ENCODE results near the gene SLC17A9.

Gene SLC17A9

DNA sequence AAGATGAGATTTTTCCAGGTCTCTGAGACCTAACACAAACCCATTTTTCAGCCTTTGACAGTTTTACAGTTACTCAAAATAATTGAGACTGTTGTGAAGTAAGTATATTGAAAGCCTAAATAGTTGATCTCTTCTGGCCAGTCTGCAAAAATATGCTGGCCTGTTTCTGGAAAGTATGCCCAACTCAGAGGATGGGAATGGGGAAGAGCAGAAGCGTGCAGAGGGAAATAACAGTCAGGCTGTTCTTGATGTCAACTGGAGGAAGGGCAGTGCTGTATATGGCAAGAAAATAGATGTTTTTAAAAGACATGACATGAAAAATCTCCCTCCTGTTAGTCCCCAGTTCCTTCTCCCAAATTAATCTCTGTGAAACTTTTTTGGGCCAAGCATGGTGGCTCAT lies 10.7 kb upstream of the SLC17A9 start:
- Histone ChIP-seq H3K4me1 (ENCODE audit: control insufficient read depth, insufficient read depth, low read length, unreplicated experiment) (peaks cover 10% of the 10 kb centered on the region), H2AFZ (ENCODE audit: low read length, unreplicated experiment) (no peak overlapping the region), H3K27me3 (ENCODE audit: insufficient read depth, low read length) (no peaks in the 10 kb centered on the region), H3K4me3 (ENCODE audit: low read depth, low read length) (no peak overlapping the region; the same call in 1 of the 2 replicates), H3K36me3 (ENCODE audit: insufficient read depth, low read length) (peaks cover 35% of the 10 kb centered on the region), H3K27ac (ENCODE audit: low read depth, low read length) (no peak overlapping the region), H3K79me2 (ENCODE audit: control insufficient read depth, insufficient read depth, low read length, unreplicated experiment) (peaks cover 56% of the 10 kb centered on the region)

DNA sequence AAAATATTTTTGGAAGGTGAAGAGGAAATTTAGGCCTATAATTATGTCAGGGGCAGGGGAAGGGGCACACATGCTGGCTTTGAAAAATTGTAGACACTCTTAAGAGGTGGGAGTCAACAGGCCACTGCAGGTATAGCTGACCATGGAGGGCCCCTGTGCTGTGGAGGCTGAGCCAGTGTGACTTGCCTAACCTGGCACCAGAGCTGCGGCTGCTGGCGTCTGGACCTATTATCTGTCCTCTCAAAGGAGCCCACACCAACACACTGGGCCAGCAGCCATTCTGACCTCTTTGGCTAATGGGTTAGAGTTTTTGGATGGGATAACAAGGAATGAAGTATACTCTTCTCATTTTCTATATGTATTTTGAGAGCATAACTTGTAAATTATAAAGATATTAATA lies 10.1 kb upstream of the SLC17A9 start:
- Histone ChIP-seq H3K4me1 (ENCODE audit: control insufficient read depth, insufficient read depth, low read length, unreplicated experiment) (peaks cover 10% of the 10 kb centered on the region), H3K36me3 (ENCODE audit: insufficient read depth, low read length) (peaks cover 42% of the 10 kb centered on the region), H3K79me2 (ENCODE audit: control insufficient read depth, insufficient read depth, low read length, unreplicated experiment) (peaks cover 50% of the 10 kb centered on the region), H3K27ac (ENCODE audit: low read depth, low read length) (no peak overlapping the region), H3K27me3 (ENCODE audit: insufficient read depth, low read length) (no peaks in the 10 kb centered on the region), H3K4me3 (ENCODE audit: low read depth, low read length) (no peak overlapping the region), H2AFZ (ENCODE audit: low read length, unreplicated experiment) (no peak overlapping the region)

DNA sequence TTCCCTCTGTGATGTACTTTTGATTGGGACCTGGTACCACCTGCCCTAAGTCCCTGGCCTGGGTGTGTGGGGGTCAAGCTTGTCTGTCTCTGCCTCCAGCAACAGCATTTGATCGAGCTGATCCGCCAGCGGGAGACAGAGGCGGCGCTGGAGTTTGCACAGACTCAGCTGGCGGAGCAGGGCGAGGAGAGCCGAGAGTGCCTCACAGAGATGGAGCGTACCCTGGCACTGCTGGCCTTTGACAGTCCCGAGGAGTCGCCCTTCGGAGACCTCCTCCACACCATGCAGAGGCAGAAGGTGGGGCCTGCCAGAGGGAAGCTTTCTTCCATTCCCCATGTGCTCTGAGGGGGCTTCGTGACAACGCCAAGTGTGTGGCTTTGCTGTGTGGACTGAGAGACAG lies 9.1 kb upstream of the SLC17A9 start:
- no peak overlapping the region for H3K27ac ChIP-seq (ENCODE audit: low read depth, low read length)
- H3K79me2 ChIP-seq (ENCODE audit: control insufficient read depth, insufficient read depth, low read length, unreplicated experiment), result peaks cover 44% of the 10 kb centered on the region
- no peak overlapping the region for H2AFZ ChIP-seq (ENCODE audit: low read length, unreplicated experiment)
- H3K4me3 ChIP-seq (ENCODE audit: low read depth, low read length), result no peak overlapping the region
- no peaks in the 10 kb centered on the region for H3K27me3 ChIP-seq (ENCODE audit: insufficient read depth, low read length)
- peaks cover 51% of the 10 kb centered on the region for H3K36me3 ChIP-seq (ENCODE audit: insufficient read depth, low read length)
- peaks cover 10% of the 10 kb centered on the region for H3K4me1 ChIP-seq (ENCODE audit: control insufficient read depth, insufficient read depth, low read length, unreplicated experiment)

DNA sequence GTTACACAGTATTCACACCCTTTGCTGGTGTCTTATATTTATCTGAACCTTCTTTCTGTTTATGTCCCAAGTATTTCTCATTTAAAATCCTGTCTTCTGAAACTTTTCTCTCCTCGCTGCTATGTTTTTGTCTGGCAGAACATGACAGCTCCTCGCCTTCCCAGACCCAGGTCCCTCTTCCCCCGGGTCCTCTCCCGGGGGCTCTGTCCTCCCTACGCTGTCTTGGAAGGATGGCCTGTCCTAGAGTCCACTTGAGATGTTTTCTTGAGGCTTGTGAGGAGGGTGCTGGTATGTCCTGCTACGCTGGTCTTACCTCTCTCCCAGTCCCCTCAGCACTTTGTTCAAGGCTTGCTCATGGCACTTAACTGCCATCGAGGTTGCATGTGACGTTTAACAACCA lies 8.3 kb upstream of the SLC17A9 start:
- H3K27me3 ChIP-seq (ENCODE audit: insufficient read depth, low read length), result no peaks in the 10 kb centered on the region
- no peak overlapping the region for H3K4me3 ChIP-seq (ENCODE audit: low read depth, low read length)
- H3K4me1 ChIP-seq (ENCODE audit: control insufficient read depth, insufficient read depth, low read length, unreplicated experiment), result peaks cover 8% of the 10 kb centered on the region
- no peak overlapping the region for H2AFZ ChIP-seq (ENCODE audit: low read length, unreplicated experiment)
- H3K79me2 ChIP-seq (ENCODE audit: control insufficient read depth, insufficient read depth, low read length, unreplicated experiment), result peaks cover 36% of the 10 kb centered on the region
- H3K36me3 ChIP-seq (ENCODE audit: insufficient read depth, low read length), result peaks cover 57% of the 10 kb centered on the region
- no peak overlapping the region for H3K27ac ChIP-seq (ENCODE audit: low read depth, low read length)

DNA sequence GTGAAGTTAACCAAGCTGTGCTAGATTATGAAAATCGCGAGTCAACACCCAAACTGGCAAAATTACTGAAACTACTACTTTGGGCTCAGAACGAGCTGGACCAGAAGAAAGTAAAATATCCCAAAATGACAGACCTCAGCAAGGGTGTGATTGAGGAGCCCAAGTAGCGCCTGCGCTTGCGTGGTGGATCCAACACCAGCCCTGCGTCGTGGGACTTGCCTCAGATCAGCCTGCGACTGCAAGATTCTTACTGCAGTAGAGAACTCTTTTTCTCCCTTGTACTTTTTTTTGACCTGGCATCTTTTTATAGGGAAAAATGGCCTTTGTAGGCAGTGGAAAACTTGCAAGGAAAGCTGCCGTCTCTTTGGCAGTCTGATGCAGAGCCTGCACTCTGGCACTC lies 7.8 kb upstream of the SLC17A9 start:
- Histone ChIP-seq H3K79me2 (ENCODE audit: control insufficient read depth, insufficient read depth, low read length, unreplicated experiment) (peaks cover 30% of the 10 kb centered on the region), H3K27ac (ENCODE audit: low read depth, low read length) (no peak overlapping the region), H3K4me3 (ENCODE audit: low read depth, low read length) (no peak overlapping the region), H3K36me3 (ENCODE audit: insufficient read depth, low read length) (peaks cover 62% of the 10 kb centered on the region), H3K27me3 (ENCODE audit: insufficient read depth, low read length) (no peaks in the 10 kb centered on the region), H3K4me1 (ENCODE audit: control insufficient read depth, insufficient read depth, low read length, unreplicated experiment) (peaks cover 2% of the 10 kb centered on the region), H2AFZ (ENCODE audit: low read length, unreplicated experiment) (no peak overlapping the region)

DNA sequence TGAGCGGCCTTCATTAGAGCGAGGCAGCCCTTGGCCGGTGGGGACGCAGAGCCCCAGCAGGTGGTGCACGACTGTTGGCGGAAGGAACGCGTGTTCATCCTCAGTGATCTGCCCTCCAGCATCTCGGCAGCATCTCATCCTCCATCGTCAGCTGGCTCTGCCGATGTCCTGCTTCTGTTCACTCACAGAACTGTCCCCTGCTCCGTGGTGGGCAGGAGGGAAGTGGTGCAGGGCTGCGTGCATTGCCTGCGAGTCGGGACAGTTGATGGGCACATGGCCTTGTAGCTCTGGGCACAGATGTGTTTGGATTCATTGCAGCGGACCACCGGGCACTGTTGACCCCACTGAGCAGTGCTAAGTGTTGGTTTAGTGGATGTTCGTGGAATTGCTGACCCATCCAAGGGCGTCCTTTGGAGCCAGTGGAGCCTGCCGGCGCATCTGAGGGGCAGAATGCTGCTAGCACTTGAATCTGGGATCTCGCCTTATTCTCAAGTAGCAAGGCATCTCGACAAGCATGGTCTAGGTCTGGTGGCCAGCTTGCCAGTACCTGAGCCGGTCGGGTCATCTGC lies 6.7 kb upstream of the SLC17A9 start:
- H3K36me3 ChIP-seq (ENCODE audit: insufficient read depth, low read length), result peaks cover 69% of the 10 kb centered on the region
- no peak overlapping the region for H3K4me3 ChIP-seq (ENCODE audit: low read depth, low read length)
- peaks cover 22% of the 10 kb centered on the region for H3K79me2 ChIP-seq (ENCODE audit: control insufficient read depth, insufficient read depth, low read length, unreplicated experiment)

DNA sequence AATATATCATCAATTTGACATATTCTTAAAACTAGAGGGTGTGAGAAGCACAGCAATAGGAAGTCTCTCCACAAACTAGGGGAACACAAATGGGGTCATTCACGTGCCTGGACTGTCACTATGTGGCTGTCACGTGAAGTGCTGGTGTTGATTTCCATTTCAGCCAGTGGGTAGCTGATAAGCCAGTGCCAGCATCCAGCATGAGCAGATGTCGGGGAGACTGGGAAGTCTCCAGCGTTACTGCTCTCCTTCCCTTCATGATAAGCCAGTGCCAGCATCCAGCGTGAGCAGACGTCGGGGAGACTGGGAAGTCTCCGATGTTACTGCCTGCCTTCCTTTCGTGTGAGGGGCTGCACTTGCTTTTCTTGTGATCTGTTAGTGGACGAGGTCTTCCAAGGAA lies 5.6 kb upstream of the SLC17A9 start:
- no peaks in the 10 kb centered on the region for H3K27me3 ChIP-seq (ENCODE audit: insufficient read depth, low read length)
- H3K36me3 ChIP-seq (ENCODE audit: insufficient read depth, low read length), result peaks cover 62% of the 10 kb centered on the region
- peaks cover 11% of the 10 kb centered on the region for H3K79me2 ChIP-seq (ENCODE audit: control insufficient read depth, insufficient read depth, low read length, unreplicated experiment)
- H3K4me3 ChIP-seq (ENCODE audit: low read depth, low read length), result no peak overlapping the region
- H2AFZ ChIP-seq (ENCODE audit: low read length, unreplicated experiment), result no peak overlapping the region
- no peak overlapping the region for H3K27ac ChIP-seq (ENCODE audit: low read depth, low read length)
- no peaks in the 10 kb centered on the region for H3K4me1 ChIP-seq (ENCODE audit: control insufficient read depth, insufficient read depth, low read length, unreplicated experiment)

More for the DNA sequence above, 6.7 kb upstream of the SLC17A9 start:
- no peaks in the 10 kb centered on the region for H3K27me3 ChIP-seq (ENCODE audit: insufficient read depth, low read length)
- H3K4me1 ChIP-seq (ENCODE audit: control insufficient read depth, insufficient read depth, low read length, unreplicated experiment), result no peaks in the 10 kb centered on the region
- H3K27ac ChIP-seq (ENCODE audit: low read depth, low read length), result no peak overlapping the region
- H2AFZ ChIP-seq (ENCODE audit: low read length, unreplicated experiment), result no peak overlapping the region

DNA sequence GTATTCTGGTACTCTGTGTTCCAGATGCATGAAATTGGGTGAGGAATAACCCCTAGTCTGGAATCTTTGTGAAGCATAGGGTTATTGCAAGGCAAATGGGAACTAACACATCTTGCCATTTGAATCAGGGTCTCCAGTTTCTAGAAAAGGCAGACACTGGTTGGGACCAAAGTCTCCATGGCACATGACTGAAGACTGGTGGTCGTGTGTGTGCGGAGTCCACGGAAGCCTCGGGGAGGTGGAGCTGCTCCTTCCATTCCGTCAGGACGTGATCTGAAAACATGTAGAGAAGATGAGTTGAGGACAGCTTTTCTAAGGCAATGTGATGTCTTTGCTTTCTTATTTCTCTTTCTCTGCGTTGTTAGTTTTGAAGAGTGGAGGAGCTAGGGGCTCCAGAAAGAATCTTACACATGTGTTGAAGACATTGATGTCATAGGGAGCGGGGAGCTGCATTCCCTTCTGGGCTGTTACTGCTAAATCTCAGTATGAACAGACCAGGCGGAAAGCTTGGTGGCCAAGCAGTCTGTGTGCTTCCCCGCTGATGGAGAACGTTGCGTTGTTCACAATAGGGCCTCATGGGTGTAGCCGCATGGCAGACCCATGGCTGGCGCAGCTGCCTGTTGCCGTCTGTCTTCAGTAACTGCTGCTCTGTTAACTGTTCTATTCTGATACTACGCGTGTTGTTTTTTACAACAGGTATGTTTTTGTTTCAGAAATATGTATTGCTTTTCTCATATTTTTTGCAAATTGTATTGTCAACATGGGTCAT lies 4.8 kb upstream of the SLC17A9 start:
- Histone ChIP-seq H3K4me3 (ENCODE audit: low read depth, low read length) (no peak overlapping the region), H3K27me3 (ENCODE audit: insufficient read depth, low read length) (no peaks in the 10 kb centered on the region), H3K27ac (ENCODE audit: low read depth, low read length) (no peak overlapping the region), H3K4me1 (ENCODE audit: control insufficient read depth, insufficient read depth, low read length, unreplicated experiment) (no peaks in the 10 kb centered on the region), H3K79me2 (ENCODE audit: control insufficient read depth, insufficient read depth, low read length, unreplicated experiment) (peaks cover 7% of the 10 kb centered on the region), H2AFZ (ENCODE audit: low read length, unreplicated experiment) (no peak overlapping the region), H3K36me3 (ENCODE audit: insufficient read depth, low read length) (peaks cover 60% of the 10 kb centered on the region)

DNA sequence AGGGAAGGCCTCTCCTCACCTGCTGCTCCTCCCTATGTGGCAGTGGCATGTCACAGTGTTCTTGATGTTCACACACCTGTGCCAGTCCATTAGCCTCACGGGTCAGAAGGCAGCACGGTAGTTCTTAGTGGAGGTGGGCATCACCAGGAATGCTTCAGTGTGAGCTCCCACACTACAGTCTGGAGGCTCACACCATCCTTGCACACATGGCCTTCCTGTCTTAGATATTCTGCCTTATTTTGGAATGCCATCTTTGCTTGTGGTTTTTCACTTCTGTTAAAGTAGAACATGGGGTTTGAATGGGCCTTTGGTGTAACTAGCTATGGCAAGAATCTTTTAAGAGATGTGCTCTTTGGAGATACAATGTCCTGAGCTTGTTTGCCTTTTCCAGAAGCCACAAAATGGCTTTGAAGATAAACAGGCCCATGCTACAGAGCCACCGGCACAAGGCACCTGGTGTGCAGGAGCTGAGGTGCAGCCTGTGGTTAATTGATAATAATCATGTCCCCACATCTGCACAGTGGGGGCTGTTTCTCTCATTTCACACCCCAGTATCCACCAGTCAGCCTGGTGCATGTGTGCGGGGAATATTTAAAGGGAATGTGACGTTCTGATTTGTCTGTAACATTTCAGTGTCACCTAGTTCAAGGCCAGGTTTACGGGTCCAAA lies 3.2 kb upstream of the SLC17A9 start:
- H3K4me1 ChIP-seq (ENCODE audit: control insufficient read depth, insufficient read depth, low read length, unreplicated experiment), result peaks cover under 1% of the 10 kb centered on the region
- peaks cover 5% of the 10 kb centered on the region for H3K79me2 ChIP-seq (ENCODE audit: control insufficient read depth, insufficient read depth, low read length, unreplicated experiment)
- H3K36me3 ChIP-seq (ENCODE audit: insufficient read depth, low read length), result peaks cover 52% of the 10 kb centered on the region
- H3K4me3 ChIP-seq (ENCODE audit: low read depth, low read length), result no peak overlapping the region
- no peaks in the 10 kb centered on the region for H3K27me3 ChIP-seq (ENCODE audit: insufficient read depth, low read length)
- no peak overlapping the region for H2AFZ ChIP-seq (ENCODE audit: low read length, unreplicated experiment)
- no peak overlapping the region for H3K27ac ChIP-seq (ENCODE audit: low read depth, low read length)

DNA sequence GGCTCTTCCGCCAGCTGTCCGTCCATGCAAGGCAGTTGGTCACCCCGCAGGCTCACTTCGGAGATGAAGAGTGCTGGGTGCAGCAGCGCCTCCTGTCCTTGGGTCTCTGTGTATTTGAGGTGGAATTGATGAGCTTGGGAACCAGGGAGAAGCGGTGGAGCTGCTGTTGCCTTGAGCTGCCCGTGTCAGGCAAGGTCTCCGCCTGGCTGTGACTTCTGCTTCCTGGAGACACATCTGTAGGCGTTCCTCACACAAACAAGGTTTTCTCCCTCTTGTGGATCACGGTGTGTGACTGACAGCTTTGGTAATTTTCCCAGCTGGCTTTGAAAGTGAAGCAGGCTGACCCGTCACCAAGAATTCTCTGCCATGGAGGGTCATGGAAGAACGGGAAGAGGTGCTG lies 2.5 kb upstream of the SLC17A9 start:
- Histone ChIP-seq H3K4me3 (ENCODE audit: low read depth, low read length) (no peak overlapping the region), H3K4me1 (ENCODE audit: control insufficient read depth, insufficient read depth, low read length, unreplicated experiment) (peaks cover 5% of the 10 kb centered on the region), H3K79me2 (ENCODE audit: control insufficient read depth, insufficient read depth, low read length, unreplicated experiment) (peaks cover 11% of the 10 kb centered on the region), H2AFZ (ENCODE audit: low read length, unreplicated experiment) (no peak overlapping the region), H3K27me3 (ENCODE audit: insufficient read depth, low read length) (no peaks in the 10 kb centered on the region), H3K36me3 (ENCODE audit: insufficient read depth, low read length) (peaks cover 49% of the 10 kb centered on the region), H3K27ac (ENCODE audit: low read depth, low read length) (no peak overlapping the region)

DNA sequence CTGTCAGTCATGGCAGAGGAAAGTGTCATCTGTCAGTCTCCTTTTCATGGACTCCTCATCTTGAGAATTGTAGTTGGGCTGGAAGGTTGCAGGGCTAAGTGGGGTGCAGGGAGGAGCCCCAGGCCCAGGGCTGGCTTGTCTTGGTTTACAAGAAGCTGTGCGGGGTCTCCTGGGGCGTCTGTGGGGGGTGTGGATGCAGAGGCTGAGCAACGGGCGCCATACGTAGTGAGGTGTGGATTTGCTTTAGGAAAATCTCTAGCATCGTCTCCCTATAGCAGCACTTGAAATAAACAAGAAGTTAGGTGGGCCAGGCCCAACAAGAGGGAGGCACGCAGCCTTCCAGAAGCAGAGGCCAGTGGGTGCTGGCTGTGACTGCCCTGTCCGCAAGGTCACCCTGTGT lies 1.8 kb upstream of the SLC17A9 start:
- peaks cover 5% of the 10 kb centered on the region for H3K4me1 ChIP-seq (ENCODE audit: control insufficient read depth, insufficient read depth, low read length, unreplicated experiment)
- H3K36me3 ChIP-seq (ENCODE audit: insufficient read depth, low read length), result peaks cover 46% of the 10 kb centered on the region
- H3K79me2 ChIP-seq (ENCODE audit: control insufficient read depth, insufficient read depth, low read length, unreplicated experiment), result peaks cover 19% of the 10 kb centered on the region
- H3K27ac ChIP-seq (ENCODE audit: low read depth, low read length), result no peak overlapping the region
- H2AFZ ChIP-seq (ENCODE audit: low read length, unreplicated experiment), result no peak overlapping the region
- H3K27me3 ChIP-seq (ENCODE audit: insufficient read depth, low read length), result no peaks in the 10 kb centered on the region
- H3K4me3 ChIP-seq (ENCODE audit: low read depth, low read length), result no peak overlapping the region
